ENCODE results near the gene DTX4.
A peak's percentile ranks its signal among the peaks of the same experiment; 100 is the strongest.

DNA sequence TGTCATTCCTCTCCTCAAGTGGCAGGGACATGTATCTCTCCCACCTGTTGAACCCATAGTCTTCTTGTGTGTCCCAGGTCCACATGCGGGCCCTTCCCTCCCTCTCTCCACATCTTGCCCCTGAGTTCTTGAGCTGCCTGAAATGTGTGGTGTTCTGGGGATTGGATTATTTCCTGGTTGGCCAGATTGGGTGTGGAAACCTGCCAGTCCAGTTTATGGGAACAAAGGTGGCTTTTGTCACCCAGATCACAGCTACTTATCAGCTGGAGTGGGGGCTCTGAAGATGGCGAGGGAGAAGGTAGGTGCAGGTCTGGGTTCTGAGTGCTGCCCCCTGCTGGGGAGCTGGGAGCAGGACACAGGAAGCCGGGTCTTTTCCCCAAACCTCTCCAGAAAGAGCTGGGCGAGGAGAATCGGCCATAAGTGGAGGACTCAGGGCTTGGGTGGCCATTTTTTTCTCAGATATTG is 14.2 kb downstream of the DTX4 start:
- TF ChIP-seq, protein P1, sequence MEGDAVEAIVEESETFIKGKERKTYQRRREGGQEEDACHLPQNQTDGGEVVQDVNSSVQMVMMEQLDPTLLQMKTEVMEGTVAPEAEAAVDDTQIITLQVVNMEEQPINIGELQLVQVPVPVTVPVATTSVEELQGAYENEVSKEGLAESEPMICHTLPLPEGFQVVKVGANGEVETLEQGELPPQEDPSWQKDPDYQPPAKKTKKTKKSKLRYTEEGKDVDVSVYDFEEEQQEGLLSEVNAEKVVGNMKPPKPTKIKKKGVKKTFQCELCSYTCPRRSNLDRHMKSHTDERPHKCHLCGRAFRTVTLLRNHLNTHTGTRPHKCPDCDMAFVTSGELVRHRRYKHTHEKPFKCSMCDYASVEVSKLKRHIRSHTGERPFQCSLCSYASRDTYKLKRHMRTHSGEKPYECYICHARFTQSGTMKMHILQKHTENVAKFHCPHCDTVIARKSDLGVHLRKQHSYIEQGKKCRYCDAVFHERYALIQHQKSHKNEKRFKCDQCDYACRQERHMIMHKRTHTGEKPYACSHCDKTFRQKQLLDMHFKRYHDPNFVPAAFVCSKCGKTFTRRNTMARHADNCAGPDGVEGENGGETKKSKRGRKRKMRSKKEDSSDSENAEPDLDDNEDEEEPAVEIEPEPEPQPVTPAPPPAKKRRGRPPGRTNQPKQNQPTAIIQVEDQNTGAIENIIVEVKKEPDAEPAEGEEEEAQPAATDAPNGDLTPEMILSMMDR (IDR thresholded peaks at IDR 0.05): peak; percentile 25 to 43 (median 30)
- no peak for TF ChIP-seq POLR2A (IDR thresholded peaks at IDR 0.05; ENCODE audit: low read depth)

Measured in esophagus muscularis mucosa (tissue), 3 donors.